Measurements from ENCODE around the gene PTPRQ.
"Not testable (repeated sequence)": the region's sequence is repeated elsewhere in the genome, so short reads cannot be mapped to it uniquely, and the experiment has no call there.

PTPRQ gene

GRCh38 chr12:80460972-80461371, 16.9 kb downstream of the PTPRQ start:
- no peak for DNase-seq
- intact Hi-C loops (cut with DNase I) = no loop called here

- DNase-seq; intact Hi-C loops (cut with DNase I): not testable (repeated sequence)
Measured at GRCh38 chr12:80461851-80462250, 17.8 kb downstream of the PTPRQ start.

- intact Hi-C loops (cut with DNase I) = no loop called here
- no peak for DNase-seq
Measured at GRCh38 chr12:80469681-80470080, 25.6 kb downstream of the PTPRQ start.

- no peak for DNase-seq
- intact Hi-C loops (cut with DNase I) = no loop called here
Measured at GRCh38 chr12:80470403-80470802, 26.4 kb downstream of the PTPRQ start.

GRCh38 chr12:80472236-80472635, 28.2 kb downstream of the PTPRQ start:
- intact Hi-C loops (cut with DNase I) = no loop called here
- no peak for DNase-seq

- peak in 1 of 42 donors; percentile 3 for DNase-seq
Measured at GRCh38 chr12:80472911-80473500, 29.0 kb downstream of the PTPRQ start.

GRCh38 chr12:80477521-80478145, 33.6 kb downstream of the PTPRQ start:
- DNase-seq; intact Hi-C loops (cut with DNase I): not testable (repeated sequence)

More at GRCh38 chr12:80472911-80473500, 29.0 kb downstream of the PTPRQ start:
- intact Hi-C loops (cut with DNase I) = no loop called here

GRCh38 chr12:80484746-80485145, 40.7 kb downstream of the PTPRQ start:
- intact Hi-C loops (cut with DNase I) = no loop called here
- no peak for DNase-seq

- intact Hi-C loops (cut with DNase I) = no loop called here
- DNase-seq = no peak
Measured at GRCh38 chr12:80485222-80485987, 41.4 kb downstream of the PTPRQ start.

- no peak for DNase-seq
- intact Hi-C loops (cut with DNase I) = no loop called here
Measured at GRCh38 chr12:80490329-80490728, 46.3 kb downstream of the PTPRQ start.

- intact Hi-C loops (cut with DNase I) = no loop called here
- no peak for DNase-seq
Measured at GRCh38 chr12:80491166-80491565, 47.1 kb downstream of the PTPRQ start.

GRCh38 chr12:80493466-80493865, 49.4 kb downstream of the PTPRQ start:
- DNase-seq = no peak
- intact Hi-C loops (cut with DNase I) = no loop called here

GRCh38 chr12:80494836-80495235, 50.8 kb downstream of the PTPRQ start:
- DNase-seq = no peak
- intact Hi-C loops (cut with DNase I) = no loop called here

- intact Hi-C loops (cut with DNase I) = no loop called here
- DNase-seq = no peak
Measured at GRCh38 chr12:80498059-80498728, 54.2 kb downstream of the PTPRQ start.

GRCh38 chr12:80504389-80505163, 60.5 kb downstream of the PTPRQ start:
- DNase-seq = no peak
- intact Hi-C loops (cut with DNase I) = no loop called here

GRCh38 chr12:80509781-80510556, 65.9 kb downstream of the PTPRQ start:
- intact Hi-C loops (cut with DNase I) = no loop called here
- peak in 18 of 42 donors; percentile 3 to 46 (median 16) for DNase-seq

GRCh38 chr12:80512781-80513180, 68.7 kb downstream of the PTPRQ start:
- no peak for DNase-seq
- intact Hi-C loops (cut with DNase I) = no loop called here

- intact Hi-C loops (cut with DNase I) = no loop called here
- no peak for DNase-seq
Measured at GRCh38 chr12:80513211-80513610, 69.2 kb downstream of the PTPRQ start.

Measured in head of caudate nucleus (tissue), 42 donors.